Measurements from ENCODE around the gene CPNE4. TPM values are rescaled to one million over a fixed set of nuclear protein-coding genes. Genes with fewer than 3 reads are reported as not detected.

The CPNE4 gene
- polyA plus RNA-seq, 4 donors: 0.66 to 4.8 TPM; not detected in 2

DNA sequence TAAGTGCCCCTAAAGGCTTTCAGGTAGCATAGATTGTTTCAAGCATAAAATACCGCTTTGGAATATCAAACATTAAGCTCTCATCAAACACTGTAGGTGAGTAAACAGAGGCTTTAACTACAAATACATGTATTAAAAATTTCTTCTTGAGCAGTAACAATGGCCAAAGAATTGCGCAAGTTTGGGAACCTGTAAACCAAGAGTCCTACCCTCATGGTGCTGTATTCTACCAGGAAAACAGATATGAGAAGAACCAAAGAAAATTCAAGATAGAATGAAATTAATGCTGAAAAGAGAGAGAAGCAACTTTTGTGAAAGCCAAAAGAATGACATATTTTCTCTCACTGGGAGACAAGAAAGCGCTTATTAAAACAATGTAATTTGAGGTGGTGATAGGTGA lies 45.5 kb downstream of the CPNE4 start:
- no peak for FAIRE-seq
- no peak overlapping the region for H3K27ac ChIP-seq (ENCODE audit: low read depth in 1 of 3, low read length in 2 of 3)
- H3K9me3 ChIP-seq (ENCODE audit: control insufficient read depth in 2 of 2, insufficient read depth in 1 of 2, low read depth in 1 of 2, low read length in 1 of 2): peaks cover 0 to 6% of the 10 kb centered on the region in 2 donors
- 88 to 93% (median 93%) methylated on average over 3 of the region's 3 CpGs for WGBS, 3 donors
- H3K4me1 ChIP-seq (ENCODE audit: control insufficient read depth in 3 of 3, insufficient read depth in 2 of 3, low read depth in 1 of 3, low read length in 2 of 3): no peaks in the 10 kb centered on the region
- no peaks in the 10 kb centered on the region for H3K27me3 ChIP-seq (ENCODE audit: control insufficient read depth in 3 of 3, insufficient read depth in 3 of 3, low read length in 3 of 3)
- H3K36me3 ChIP-seq (ENCODE audit: control insufficient read depth in 3 of 3, insufficient read depth in 2 of 3, low read depth in 1 of 3, low read length in 3 of 3): no peaks in the 10 kb centered on the region
- no peak overlapping the region for H3K4me3 ChIP-seq (ENCODE audit: low read depth in 1 of 3, low read length in 3 of 3)
- no peak for DNase-seq

DNA sequence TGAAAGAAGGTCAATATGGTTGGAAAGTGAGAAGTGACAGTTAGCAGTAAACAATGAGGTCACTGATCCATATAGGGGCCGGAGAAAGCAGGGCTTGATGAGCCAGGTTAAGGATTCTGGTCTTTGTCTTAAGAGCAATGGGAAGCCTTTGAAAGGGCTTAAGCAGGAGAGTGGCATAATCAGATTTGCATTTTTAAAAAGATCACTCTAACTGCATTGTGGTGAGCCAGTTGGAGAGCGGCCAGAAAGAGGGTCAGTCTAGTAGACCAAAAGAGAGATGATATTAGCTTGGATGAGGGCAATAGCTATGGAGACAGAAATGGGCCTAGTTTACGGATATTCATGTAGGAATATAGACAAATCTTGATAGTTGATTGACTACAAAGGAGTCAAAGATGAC lies 46.6 kb downstream of the CPNE4 start:
- DNase-seq (no peak), FAIRE-seq (no peak)
- Histone ChIP-seq H3K27me3 (ENCODE audit: control insufficient read depth in 3 of 3, insufficient read depth in 3 of 3, low read length in 3 of 3) (no peaks in the 10 kb centered on the region), H3K36me3 (ENCODE audit: control insufficient read depth in 3 of 3, insufficient read depth in 2 of 3, low read depth in 1 of 3, low read length in 3 of 3) (no peaks in the 10 kb centered on the region), H3K4me3 (ENCODE audit: low read depth in 1 of 3, low read length in 3 of 3) (no peak overlapping the region), H3K27ac (ENCODE audit: low read depth in 1 of 3, low read length in 2 of 3) (no peak overlapping the region), H3K9me3 (ENCODE audit: control insufficient read depth in 2 of 2, insufficient read depth in 1 of 2, low read depth in 1 of 2, low read length in 1 of 2) (peaks cover 0 to 6% of the 10 kb centered on the region in 2 donors), H3K4me1 (ENCODE audit: control insufficient read depth in 3 of 3, insufficient read depth in 2 of 3, low read depth in 1 of 3, low read length in 2 of 3) (no peaks in the 10 kb centered on the region)
- WGBS, 3 donors: 68 to 87% (median 74%) methylated on average over 3 of the region's 3 CpGs

GRCh38 chr3:131983689-131984088 lies 51.1 kb downstream of the CPNE4 start:
- Histone ChIP-seq H3K27me3 (ENCODE audit: control insufficient read depth in 3 of 3, insufficient read depth in 3 of 3, low read length in 3 of 3) (peaks cover 0 to 2% (median 0%) of the 10 kb centered on the region in 3 donors), H3K36me3 (ENCODE audit: control insufficient read depth in 3 of 3, insufficient read depth in 2 of 3, low read depth in 1 of 3, low read length in 3 of 3) (no peaks in the 10 kb centered on the region), H3K9me3 (ENCODE audit: control insufficient read depth in 2 of 2, insufficient read depth in 1 of 2, low read depth in 1 of 2, low read length in 1 of 2) (no peaks in the 10 kb centered on the region), H3K27ac (ENCODE audit: low read depth in 1 of 3, low read length in 2 of 3) (no peak overlapping the region), H3K4me1 (ENCODE audit: control insufficient read depth in 3 of 3, insufficient read depth in 2 of 3, low read depth in 1 of 3, low read length in 2 of 3) (no peaks in the 10 kb centered on the region), H3K4me3 (ENCODE audit: low read depth in 1 of 3, low read length in 3 of 3) (no peak overlapping the region)
- no peak for DNase-seq
- WGBS, 3 donors: 69 to 74% (median 71%) methylated on average over 1 of the region's 1 CpG
- no peak for FAIRE-seq

DNA sequence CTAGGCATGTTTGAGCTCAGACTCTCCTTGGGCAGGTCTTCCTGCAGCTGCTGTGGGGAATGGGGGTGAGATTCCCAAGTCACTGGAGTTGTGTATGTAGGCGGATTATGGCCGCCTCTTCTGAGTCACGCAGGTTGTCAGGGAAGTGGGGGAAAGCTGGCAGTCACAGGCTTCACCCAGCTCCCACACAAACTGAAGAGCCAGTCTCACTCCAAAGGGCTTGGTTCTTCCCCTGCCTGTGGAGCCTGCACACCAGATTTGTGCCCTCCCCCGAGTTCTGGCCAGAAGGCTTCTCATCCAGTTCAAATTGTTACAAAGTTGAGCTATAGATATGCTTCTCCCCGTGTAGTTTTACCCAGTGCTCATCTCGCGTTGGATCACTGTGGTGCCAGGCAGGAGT lies 53.5 kb downstream of the CPNE4 start:
- Histone ChIP-seq H3K4me1 (ENCODE audit: control insufficient read depth in 3 of 3, insufficient read depth in 2 of 3, low read depth in 1 of 3, low read length in 2 of 3) (no peaks in the 10 kb centered on the region), H3K36me3 (ENCODE audit: control insufficient read depth in 3 of 3, insufficient read depth in 2 of 3, low read depth in 1 of 3, low read length in 3 of 3) (no peaks in the 10 kb centered on the region), H3K27ac (ENCODE audit: low read depth in 1 of 3, low read length in 2 of 3) (no peak overlapping the region), H3K4me3 (ENCODE audit: low read depth in 1 of 3, low read length in 3 of 3) (no peak overlapping the region), H3K27me3 (ENCODE audit: control insufficient read depth in 3 of 3, insufficient read depth in 3 of 3, low read length in 3 of 3) (peaks cover 0 to 2% (median 0%) of the 10 kb centered on the region in 3 donors), H3K9me3 (ENCODE audit: control insufficient read depth in 2 of 2, insufficient read depth in 1 of 2, low read depth in 1 of 2, low read length in 1 of 2) (no peaks in the 10 kb centered on the region)
- DNase-seq: no peak
- 81 to 87% (median 84%) methylated on average over 7 of the region's 7 CpGs for WGBS, 3 donors
- FAIRE-seq: no peak

GRCh38 chr3:131976448-131976847 lies 58.4 kb downstream of the CPNE4 start:
- H3K36me3 ChIP-seq (ENCODE audit: control insufficient read depth in 3 of 3, insufficient read depth in 2 of 3, low read depth in 1 of 3, low read length in 3 of 3): no peaks in the 10 kb centered on the region
- no peaks in the 10 kb centered on the region for H3K4me1 ChIP-seq (ENCODE audit: control insufficient read depth in 3 of 3, insufficient read depth in 2 of 3, low read depth in 1 of 3, low read length in 2 of 3)
- H3K4me3 ChIP-seq (ENCODE audit: low read depth in 1 of 3, low read length in 3 of 3): no peak overlapping the region
- peaks cover 0 to 2% (median 0%) of the 10 kb centered on the region in 3 donors for H3K27me3 ChIP-seq (ENCODE audit: control insufficient read depth in 3 of 3, insufficient read depth in 3 of 3, low read length in 3 of 3)
- FAIRE-seq: no peak
- DNase-seq: no peak
- WGBS, 3 donors: 21 to 37% (median 29%) methylated on average over 2 of the region's 2 CpGs
- no peak overlapping the region for H3K27ac ChIP-seq (ENCODE audit: low read depth in 1 of 3, low read length in 2 of 3)
- no peaks in the 10 kb centered on the region for H3K9me3 ChIP-seq (ENCODE audit: control insufficient read depth in 2 of 2, insufficient read depth in 1 of 2, low read depth in 1 of 2, low read length in 1 of 2)

DNA sequence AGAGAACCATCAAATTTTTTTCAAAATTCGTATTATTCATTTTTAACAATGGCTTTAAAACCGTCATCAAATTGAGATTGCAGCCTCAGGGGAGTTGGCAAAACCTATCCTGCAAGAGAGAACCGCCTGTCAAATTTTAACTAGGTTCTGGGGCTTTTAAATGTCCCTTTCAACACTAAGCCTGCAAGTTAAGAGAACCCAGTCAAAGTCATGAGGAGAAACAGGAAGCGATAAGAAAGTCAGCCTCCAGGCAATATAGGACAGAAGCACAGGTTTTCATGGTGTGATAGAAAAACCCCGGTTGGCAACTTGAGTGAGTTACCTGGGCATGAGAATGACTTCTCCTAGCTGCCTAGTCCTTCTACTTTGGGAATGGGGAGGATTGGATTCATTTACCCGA lies 59.8 kb downstream of the CPNE4 start:
- WGBS, 3 donors: 73 to 77% (median 74%) methylated on average over 6 of the region's 6 CpGs
- DNase-seq (no peak), FAIRE-seq (no peak)
- no peak overlapping the region for H3K4me3 ChIP-seq (ENCODE audit: low read depth in 1 of 3, low read length in 3 of 3)
- H3K4me1 ChIP-seq (ENCODE audit: control insufficient read depth in 3 of 3, insufficient read depth in 2 of 3, low read depth in 1 of 3, low read length in 2 of 3): no peaks in the 10 kb centered on the region
- H3K36me3 ChIP-seq (ENCODE audit: control insufficient read depth in 3 of 3, insufficient read depth in 2 of 3, low read depth in 1 of 3, low read length in 3 of 3): no peaks in the 10 kb centered on the region
- H3K27ac ChIP-seq (ENCODE audit: low read depth in 1 of 3, low read length in 2 of 3): no peak overlapping the region
- no peaks in the 10 kb centered on the region for H3K27me3 ChIP-seq (ENCODE audit: control insufficient read depth in 3 of 3, insufficient read depth in 3 of 3, low read length in 3 of 3)
- H3K9me3 ChIP-seq (ENCODE audit: control insufficient read depth in 2 of 2, insufficient read depth in 1 of 2, low read depth in 1 of 2, low read length in 1 of 2): no peaks in the 10 kb centered on the region

DNA sequence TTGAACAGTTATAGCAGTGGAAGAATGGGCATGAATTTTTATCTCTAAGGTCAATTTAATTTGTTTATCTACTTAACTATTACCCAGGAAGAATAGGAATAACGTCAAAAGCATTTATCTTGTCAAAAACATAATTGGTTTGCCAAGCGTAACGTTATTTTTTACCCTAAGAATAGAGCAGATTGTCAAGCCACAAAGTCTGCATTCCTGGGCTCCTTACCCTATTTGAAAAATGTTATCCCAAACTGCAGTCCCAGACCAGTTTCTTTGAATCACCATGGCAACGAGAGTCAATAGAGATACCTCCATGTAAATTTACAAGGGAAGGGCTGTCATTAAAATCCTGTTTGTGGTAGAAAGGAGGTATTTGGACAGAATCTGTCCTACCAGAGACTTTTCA lies 61.1 kb downstream of the CPNE4 start:
- Histone ChIP-seq H3K9me3 (ENCODE audit: control insufficient read depth in 2 of 2, insufficient read depth in 1 of 2, low read depth in 1 of 2, low read length in 1 of 2) (no peaks in the 10 kb centered on the region), H3K27me3 (ENCODE audit: control insufficient read depth in 3 of 3, insufficient read depth in 3 of 3, low read length in 3 of 3) (no peaks in the 10 kb centered on the region), H3K36me3 (ENCODE audit: control insufficient read depth in 3 of 3, insufficient read depth in 2 of 3, low read depth in 1 of 3, low read length in 3 of 3) (no peaks in the 10 kb centered on the region), H3K4me3 (ENCODE audit: low read depth in 1 of 3, low read length in 3 of 3) (no peak overlapping the region), H3K27ac (ENCODE audit: low read depth in 1 of 3, low read length in 2 of 3) (no peak overlapping the region), H3K4me1 (ENCODE audit: control insufficient read depth in 3 of 3, insufficient read depth in 2 of 3, low read depth in 1 of 3, low read length in 2 of 3) (no peaks in the 10 kb centered on the region)
- DNase-seq (no peak), FAIRE-seq (no peak)
- WGBS, 3 donors: 37 to 41% (median 40%) methylated on average over 4 of the region's 4 CpGs

DNA sequence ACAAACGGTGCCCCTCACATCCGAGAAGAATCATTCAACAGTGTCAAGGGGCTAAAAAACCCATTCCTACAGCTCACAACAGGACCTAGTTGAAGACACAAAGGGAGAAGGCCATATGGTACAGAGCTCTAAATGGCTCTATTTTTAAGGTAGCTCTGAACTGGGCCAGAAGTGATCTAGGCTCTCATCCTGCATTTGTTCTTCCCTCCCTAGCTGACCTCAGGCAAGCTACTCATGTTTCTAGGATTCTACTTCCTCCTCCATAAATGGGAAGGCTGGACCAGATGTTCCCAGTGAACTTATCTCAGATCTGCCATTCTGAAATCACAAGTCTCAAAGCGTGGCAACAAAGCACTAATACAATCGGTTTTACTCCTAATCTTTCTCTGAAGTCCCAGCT lies 62.3 kb downstream of the CPNE4 start:
- no peaks in the 10 kb centered on the region for H3K27me3 ChIP-seq (ENCODE audit: control insufficient read depth in 3 of 3, insufficient read depth in 3 of 3, low read length in 3 of 3)
- no peak for FAIRE-seq
- no peak overlapping the region for H3K27ac ChIP-seq (ENCODE audit: low read depth in 1 of 3, low read length in 2 of 3)
- no peaks in the 10 kb centered on the region for H3K9me3 ChIP-seq (ENCODE audit: control insufficient read depth in 2 of 2, insufficient read depth in 1 of 2, low read depth in 1 of 2, low read length in 1 of 2)
- no peak overlapping the region for H3K4me3 ChIP-seq (ENCODE audit: low read depth in 1 of 3, low read length in 3 of 3)
- no peak for DNase-seq
- no peaks in the 10 kb centered on the region for H3K4me1 ChIP-seq (ENCODE audit: control insufficient read depth in 3 of 3, insufficient read depth in 2 of 3, low read depth in 1 of 3, low read length in 2 of 3)
- WGBS, 3 donors: 65 to 74% (median 70%) methylated on average over 4 of the region's 4 CpGs
- H3K36me3 ChIP-seq (ENCODE audit: control insufficient read depth in 3 of 3, insufficient read depth in 2 of 3, low read depth in 1 of 3, low read length in 3 of 3): no peaks in the 10 kb centered on the region

DNA sequence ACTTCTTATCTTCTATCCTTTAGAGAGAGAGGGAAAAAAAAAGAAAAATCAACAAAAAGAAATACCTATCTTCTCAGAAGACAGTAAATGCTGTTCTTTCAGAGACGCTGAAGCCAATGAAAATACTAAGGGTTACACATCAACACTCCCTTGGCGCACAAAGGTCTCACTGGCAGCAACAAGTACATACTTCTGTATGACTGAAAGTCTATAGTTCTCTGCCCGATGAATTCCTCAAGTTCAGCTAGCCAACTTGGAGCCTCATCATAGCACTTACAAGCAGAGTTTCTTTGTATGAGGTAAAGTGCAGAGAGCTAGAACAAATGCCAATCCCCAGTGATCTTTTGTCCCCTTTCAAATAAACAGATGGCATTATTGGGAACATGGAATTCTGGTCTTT lies 62.7 kb downstream of the CPNE4 start:
- H3K4me3 ChIP-seq (ENCODE audit: low read depth in 1 of 3, low read length in 3 of 3): no peak overlapping the region
- H3K27me3 ChIP-seq (ENCODE audit: control insufficient read depth in 3 of 3, insufficient read depth in 3 of 3, low read length in 3 of 3): no peaks in the 10 kb centered on the region
- WGBS, 3 donors: 83 to 85% (median 84%) methylated on average over 3 of the region's 3 CpGs

More for the DNA sequence above, 62.7 kb downstream of the CPNE4 start:
- FAIRE-seq (no peak), DNase-seq (no peak)
- H3K36me3 ChIP-seq (ENCODE audit: control insufficient read depth in 3 of 3, insufficient read depth in 2 of 3, low read depth in 1 of 3, low read length in 3 of 3): no peaks in the 10 kb centered on the region
- H3K4me1 ChIP-seq (ENCODE audit: control insufficient read depth in 3 of 3, insufficient read depth in 2 of 3, low read depth in 1 of 3, low read length in 2 of 3): no peaks in the 10 kb centered on the region
- no peaks in the 10 kb centered on the region for H3K9me3 ChIP-seq (ENCODE audit: control insufficient read depth in 2 of 2, insufficient read depth in 1 of 2, low read depth in 1 of 2, low read length in 1 of 2)
- H3K27ac ChIP-seq (ENCODE audit: low read depth in 1 of 3, low read length in 2 of 3): no peak overlapping the region

Data from small intestine (tissue), 7 donors.